ENCODE results near the gene HPN.

GRCh38 chr19:35054626-35055025 is 13.1 kb downstream of the HPN start:
- TF ChIP-seq, protein P1, sequence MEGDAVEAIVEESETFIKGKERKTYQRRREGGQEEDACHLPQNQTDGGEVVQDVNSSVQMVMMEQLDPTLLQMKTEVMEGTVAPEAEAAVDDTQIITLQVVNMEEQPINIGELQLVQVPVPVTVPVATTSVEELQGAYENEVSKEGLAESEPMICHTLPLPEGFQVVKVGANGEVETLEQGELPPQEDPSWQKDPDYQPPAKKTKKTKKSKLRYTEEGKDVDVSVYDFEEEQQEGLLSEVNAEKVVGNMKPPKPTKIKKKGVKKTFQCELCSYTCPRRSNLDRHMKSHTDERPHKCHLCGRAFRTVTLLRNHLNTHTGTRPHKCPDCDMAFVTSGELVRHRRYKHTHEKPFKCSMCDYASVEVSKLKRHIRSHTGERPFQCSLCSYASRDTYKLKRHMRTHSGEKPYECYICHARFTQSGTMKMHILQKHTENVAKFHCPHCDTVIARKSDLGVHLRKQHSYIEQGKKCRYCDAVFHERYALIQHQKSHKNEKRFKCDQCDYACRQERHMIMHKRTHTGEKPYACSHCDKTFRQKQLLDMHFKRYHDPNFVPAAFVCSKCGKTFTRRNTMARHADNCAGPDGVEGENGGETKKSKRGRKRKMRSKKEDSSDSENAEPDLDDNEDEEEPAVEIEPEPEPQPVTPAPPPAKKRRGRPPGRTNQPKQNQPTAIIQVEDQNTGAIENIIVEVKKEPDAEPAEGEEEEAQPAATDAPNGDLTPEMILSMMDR (conservative IDR thresholded peaks at IDR 0.05; ENCODE audit: low read depth in 2 of 2), result no peak
- TF ChIP-seq ZNF331 (CRISPR knock-in tag; IDR thresholded peaks at IDR 0.05; ENCODE audit: low read depth), result no peak
- TF ChIP-seq REST (IDR thresholded peaks at IDR 0.05; ENCODE audit: unreplicated experiment), result no peak
- TF ChIP-seq POLR2AphosphoS5 (IDR thresholded peaks at IDR 0.05; ENCODE audit: low read depth), result no peak
- no peak for TF ChIP-seq EZH2 (IDR thresholded peaks at IDR 0.05; ENCODE audit: low read depth, unreplicated experiment)
- TF ChIP-seq EZH2phosphoT487 (IDR thresholded peaks at IDR 0.05; ENCODE audit: unreplicated experiment), result no peak
- no peak for TF ChIP-seq JUNB (IDR thresholded peaks at IDR 0.05; ENCODE audit: unreplicated experiment)
- no peak for TF ChIP-seq STAT1 (IDR thresholded peaks at IDR 0.05; ENCODE audit: unreplicated experiment)
- TF ChIP-seq ZNF114 (CRISPR knock-in tag; IDR thresholded peaks at IDR 0.05), result no peak
- no peak for TF ChIP-seq CREB1 (CRISPR knock-in tag; IDR thresholded peaks at IDR 0.05; ENCODE audit: low read depth)
- no peak for TF ChIP-seq ZNF462 (CRISPR knock-in tag; IDR thresholded peaks at IDR 0.05)

Data from GM23338 (cell line).